ENCODE results near the gene MAST4.
A peak's percentile ranks its signal among the peaks of the same experiment; 100 is the strongest.

The MAST4 gene

GRCh38 chr5:66702426-66702825 is 106.2 kb downstream of the MAST4 start:
- DNase-seq = no peak

- DNase-seq = no peak
These were observed 108.7 kb downstream of the MAST4 start for GRCh38 chr5:66704790-66705425.

GRCh38 chr5:66708368-66708767 is 112.2 kb downstream of the MAST4 start:
- DNase-seq = no peak

- DNase-seq = no peak
These were observed 114.4 kb downstream of the MAST4 start for GRCh38 chr5:66710557-66711088.

- no peak for DNase-seq
These were observed 117.8 kb downstream of the MAST4 start for GRCh38 chr5:66713998-66714397.

DNA sequence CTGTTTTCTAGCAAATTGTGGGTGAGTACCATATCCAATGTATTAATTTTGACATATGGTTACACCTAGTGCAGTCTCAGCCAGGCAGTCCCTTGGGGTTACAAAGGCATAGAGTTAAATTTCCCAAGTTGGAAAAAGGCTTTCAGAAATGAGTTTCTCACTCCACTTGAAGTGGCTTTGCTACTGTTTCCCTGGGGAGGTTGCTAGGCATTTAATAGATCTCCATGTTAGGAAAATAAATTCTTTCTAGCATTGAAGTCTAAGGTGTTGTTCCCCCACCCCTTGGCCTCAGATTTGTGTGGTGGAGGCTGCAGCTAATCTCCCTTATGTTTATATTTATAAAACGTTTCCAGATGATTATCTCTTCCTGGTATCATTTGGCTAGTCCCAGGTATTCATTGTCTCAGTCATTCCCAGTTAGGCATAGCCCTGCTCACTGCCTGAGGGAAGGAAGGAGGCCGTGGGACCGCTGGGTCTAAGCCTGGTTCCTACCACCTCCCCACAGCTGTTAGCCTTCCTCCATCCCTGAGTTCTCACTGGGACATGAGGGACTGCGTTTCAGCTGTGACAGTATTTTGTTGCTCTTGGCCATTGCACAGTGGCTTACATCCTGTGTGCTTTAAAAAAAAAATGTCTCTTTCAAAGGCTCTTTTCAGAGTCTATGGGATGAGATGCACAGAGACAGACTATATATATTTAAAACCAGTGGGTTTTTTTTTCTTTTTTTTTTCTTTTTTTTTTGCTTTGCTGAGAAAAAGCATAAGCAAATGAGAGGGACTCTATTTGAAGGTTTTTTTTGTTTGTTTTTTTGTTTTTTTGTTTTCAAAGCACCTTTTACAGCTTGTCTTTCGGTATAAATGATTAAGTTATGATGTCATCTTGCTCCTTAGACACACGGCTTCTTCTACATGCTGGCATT is 121.5 kb downstream of the MAST4 start:
- DNase-seq = peak; percentile 5

- no peak for DNase-seq
These were observed 122.3 kb downstream of the MAST4 start for GRCh38 chr5:66718374-66719002.

DNA sequence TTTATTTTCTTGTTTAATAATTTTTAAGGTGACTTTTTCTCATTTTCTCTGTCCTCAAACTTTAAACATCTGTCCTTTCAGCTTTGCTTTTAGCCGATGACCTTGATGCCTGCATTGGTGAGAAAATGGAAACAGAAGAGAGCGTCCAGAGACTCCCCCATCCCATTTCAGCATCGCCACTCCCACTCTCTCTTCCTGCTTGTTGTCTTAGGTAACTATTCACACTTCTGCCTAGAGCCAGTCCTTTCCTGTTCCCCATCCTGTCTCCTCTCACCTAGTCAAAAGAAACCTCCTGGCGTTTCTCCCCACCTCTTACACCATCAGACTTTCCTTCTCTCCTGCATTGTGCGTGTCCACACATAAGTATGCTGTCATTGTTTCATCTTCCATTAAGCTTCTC is 124.6 kb downstream of the MAST4 start:
- DNase-seq = no peak

- DNase-seq = no peak
These were observed 126.5 kb downstream of the MAST4 start for GRCh38 chr5:66722686-66723085.

- no peak for DNase-seq
These were observed 128.4 kb downstream of the MAST4 start for GRCh38 chr5:66724349-66725139.

- DNase-seq = no peak
These were observed 131.4 kb downstream of the MAST4 start for GRCh38 chr5:66727630-66728029.

DNA sequence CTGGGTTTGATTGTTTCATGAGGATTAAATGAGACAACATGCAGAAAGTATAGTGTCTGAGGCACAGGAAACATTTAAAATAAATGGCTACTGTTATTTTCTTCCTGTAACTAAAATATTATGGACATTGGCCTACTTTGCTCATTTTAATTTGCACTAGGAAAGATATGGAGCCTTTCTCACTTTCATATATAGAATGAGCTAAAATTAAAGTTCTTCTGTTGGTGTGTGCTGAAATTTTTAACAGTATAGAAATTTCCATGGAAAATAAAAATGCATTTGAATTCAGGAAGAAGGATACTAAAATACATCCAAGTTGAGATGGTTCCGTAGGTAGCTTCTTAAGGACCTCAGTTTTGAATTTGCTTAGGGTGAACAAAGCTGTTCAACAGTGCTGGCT is 131.9 kb downstream of the MAST4 start:
- no peak for DNase-seq

GRCh38 chr5:66737096-66737495 is 140.9 kb downstream of the MAST4 start:
- DNase-seq = no peak

DNA sequence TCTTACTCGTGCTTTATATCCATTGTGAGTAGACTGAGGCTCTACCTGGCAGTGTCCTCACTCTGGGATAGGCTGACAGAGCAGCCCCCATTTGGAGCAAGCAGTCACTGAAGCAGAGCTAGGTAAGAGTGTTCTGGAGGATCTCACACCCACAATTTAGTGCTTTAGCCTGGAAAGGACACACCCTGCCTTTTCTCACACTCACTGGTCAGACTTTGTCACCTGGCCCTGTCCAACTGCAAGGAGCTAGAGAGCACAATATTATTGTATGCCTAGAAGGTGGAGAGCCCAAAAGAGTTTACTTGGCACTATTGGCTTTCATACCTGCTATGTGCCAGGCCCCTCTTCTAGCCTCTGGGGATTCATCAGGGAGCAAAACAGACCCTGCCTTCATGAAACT is 141.9 kb downstream of the MAST4 start:
- DNase-seq = no peak

DNA sequence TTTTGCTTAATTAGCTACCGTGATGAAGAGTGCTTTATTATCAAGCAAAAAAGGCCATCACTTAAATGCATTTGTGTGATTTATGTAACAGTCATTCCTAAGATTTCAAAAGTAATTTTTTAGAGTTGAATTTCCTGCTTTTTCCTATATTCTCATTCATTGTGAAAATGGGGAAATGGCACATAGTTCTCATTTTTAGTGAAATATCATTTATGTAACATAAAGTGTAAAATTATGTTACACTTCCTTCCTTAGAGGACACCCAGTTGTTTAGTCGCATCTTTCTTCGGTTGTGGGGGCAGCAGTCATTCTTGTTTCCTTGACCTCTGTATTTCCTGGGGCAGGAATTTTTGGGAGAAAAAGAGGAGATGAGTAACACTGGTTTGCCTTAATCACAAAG is 142.8 kb downstream of the MAST4 start:
- no peak for DNase-seq

GRCh38 chr5:66739951-66740350 is 143.8 kb downstream of the MAST4 start:
- no peak for DNase-seq

DNA sequence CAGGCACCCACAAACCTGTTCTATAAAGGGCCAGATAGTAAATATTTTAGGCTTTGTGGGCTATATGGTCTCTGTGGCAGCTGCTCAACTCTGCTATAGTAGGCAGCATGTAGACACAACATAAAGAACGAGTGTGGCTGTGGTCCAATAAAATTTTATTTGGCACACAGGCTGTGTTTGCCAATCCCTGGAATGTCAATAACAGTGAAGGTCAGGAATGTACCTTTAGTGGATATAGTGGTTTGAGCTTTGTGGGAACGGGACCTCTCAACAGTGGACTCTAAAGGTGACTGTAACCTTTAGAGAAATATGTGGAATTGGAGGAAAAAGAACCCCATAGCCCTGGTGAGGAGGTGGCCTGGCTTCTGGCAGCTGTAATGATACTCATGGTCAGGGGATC is 145.2 kb downstream of the MAST4 start:
- DNase-seq = no peak

- DNase-seq = peak; percentile 2
These were observed 146.1 kb downstream of the MAST4 start for GRCh38 chr5:66742083-66742895.

DNA sequence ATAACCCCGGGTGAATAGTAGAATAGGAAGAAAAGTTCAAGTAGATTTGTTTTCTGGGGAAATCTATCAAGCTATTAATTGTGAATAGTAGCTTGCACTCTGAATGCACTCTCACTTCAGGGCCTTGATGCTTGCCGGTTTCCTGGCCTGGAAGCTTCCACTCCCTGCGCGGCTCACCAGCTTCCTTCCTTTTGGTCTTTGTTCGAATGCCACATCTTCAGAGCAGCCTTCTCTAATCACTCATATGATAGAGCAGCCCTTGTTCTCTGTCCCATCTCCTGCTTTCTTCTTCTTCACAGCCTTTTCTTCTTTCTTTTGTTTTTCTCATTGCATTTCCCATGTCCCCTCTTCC is 146.7 kb downstream of the MAST4 start:
- no peak for DNase-seq

DNA sequence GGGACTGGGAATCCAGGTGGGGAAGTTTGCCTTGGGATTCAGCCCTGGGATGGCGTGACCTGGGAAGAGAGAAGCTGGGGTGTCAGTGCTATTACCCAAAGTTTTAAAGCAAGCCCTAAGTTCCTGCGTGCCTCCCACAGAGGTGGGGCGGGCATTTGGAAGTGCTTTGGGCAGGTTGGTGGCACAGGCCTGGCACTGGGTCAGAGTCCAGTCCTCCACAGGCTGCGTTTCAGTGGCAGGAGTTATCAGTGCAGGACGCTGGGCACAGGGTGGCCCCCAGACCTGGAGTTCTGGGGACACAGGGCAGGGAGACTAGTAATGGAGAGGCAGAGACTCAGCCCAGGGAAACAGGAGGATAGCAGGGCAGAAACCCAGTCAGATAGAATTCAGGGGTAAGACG is 147.2 kb downstream of the MAST4 start:
- no peak for DNase-seq

GRCh38 chr5:66744040-66744439 is 147.8 kb downstream of the MAST4 start:
- no peak for DNase-seq

- no peak for DNase-seq
These were observed 149.1 kb downstream of the MAST4 start for GRCh38 chr5:66745297-66745696.

Data from NCI-H1694 treated with DMSO at 0.1 percent for 48 hours (cell line).